Measurements from ENCODE around the gene ABHD16A.

- no peak for TF ChIP-seq POLR2A (IDR thresholded peaks at IDR 0.05; ENCODE audit: extremely low read depth, insufficient read length)
- no peak for TF ChIP-seq CTCF (IDR thresholded peaks at IDR 0.05; ENCODE audit: low read depth, low read length)
Measured at GRCh38 chr6:31658158-31658688, 44.9 kb downstream of the ABHD16A start.
